Right cardiac atrium (tissue), 5 donors: ENCODE results near the gene TMEM178A. TPM values are rescaled to one million over a fixed set of nuclear protein-coding genes. Genes with fewer than 3 reads are reported as not detected.

Experiments
- ATAC-seq, 2 donors: fragments of 200-7000 bp; cut with Tn5 transposase; one replicate each; pipeline versions ENCODE4 v1.8.0 to v1.9.1; 2020; ENCODE audit warnings: moderate library complexity in 2 of 2, mild to moderate bottlenecking in 1 of 2
- DNase-seq, 3 donors: peaks; one replicate each; pipeline ENCODE4 v3.0.0-alpha.2; 2020
- H3K27ac ChIP-seq: one replicate; pipeline ENCODE4 v1.5.1; 2013; ENCODE audit warnings: mild to moderate bottlenecking, low read length, control low read depth, moderate library complexity
- H3K27me3 ChIP-seq: one replicate; pipeline ENCODE4 v1.6.1; 2013; ENCODE audit not compliant: control insufficient read depth, insufficient read depth
- H3K4me1 ChIP-seq: one replicate; pipeline ENCODE4 v1.6.1; 2013; ENCODE audit warnings: low read length; ENCODE audit not compliant: control insufficient read depth, insufficient read depth
- H3K4me3 ChIP-seq: one replicate; pipeline ENCODE4 v1.5.1; 2013; ENCODE audit warnings: low read length, control low read depth
- H3K9me3 ChIP-seq: one replicate; pipeline ENCODE4 v1.6.1; 2013; ENCODE audit warnings: low read length; ENCODE audit not compliant: control insufficient read depth
- WGBS: extraction: QIAGEN DNeasy Blood & Tissue Kit; methylation state at CpG from one replicate; pipeline ENCODE4 v1.1.7; 2013; 5-methylcytosine and 5-hydroxymethylcytosine counted together
- intact Hi-C, 4 donors: fragments of 100-400 bp; cut with DNase I; formaldehyde crosslinking; loops; one replicate each; pipeline versions ENCODE4 v1.11.0 to v1.14.0; 2022 to 2023
- polyA plus RNA-seq: library from polyadenylated mRNA; stranded (reverse); fragments of 200-250 nt; gene quantifications from one replicate; pipeline ENCODE4 v1.2.3, GENCODE V29; 2013
- total RNA-seq, 4 donors: library from RNA; stranded (reverse); fragmentation: NEBNext Ultra II Directional; extraction: Animal tissue kit (Norgen Biotek cat#: 25700); gene quantifications; one replicate each; pipeline ENCODE4 v1.2.1, GENCODE V29; 2021
- donor health status: healthy with polysubstance abuse.
- donor health status: DM: no; HTN: yes; CAD: no.
- donor health status: DM: no; HTN: no; CAD: no.
- donor health status: DM: no; HTN: yes; CAD: no; lungs with severe emphysema.
- donor health status: DM: yes; HTN: yes; CAD: no.

The TMEM178A gene
- total and polyA plus RNA-seq, 5 donors, result 2.1 to 6.0 (median 4.5) TPM

DNA sequence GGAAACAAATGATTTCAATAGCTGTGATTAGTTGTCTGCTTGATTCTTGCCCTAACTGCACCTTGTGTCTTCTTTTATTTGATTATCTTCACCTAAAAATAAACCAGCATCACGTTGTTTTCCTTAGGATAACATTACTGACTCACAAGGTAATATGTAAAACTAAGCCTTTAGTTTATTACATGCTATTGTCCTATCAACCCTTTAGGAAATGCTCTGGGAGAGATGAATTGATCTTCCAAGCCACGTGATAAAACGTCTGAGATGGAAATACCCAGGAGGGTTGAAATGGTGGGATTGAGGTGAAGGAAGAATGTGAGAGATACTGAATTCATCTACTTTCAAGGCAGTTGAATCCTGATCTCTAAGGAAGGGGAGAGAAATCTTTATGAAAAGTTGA, 34.5 kb upstream of the TMEM178A start:
- Histone ChIP-seq H3K9me3 (no peaks in the 10 kb centered on the region), H3K27me3 (no peaks in the 10 kb centered on the region), H3K4me3 (no peak overlapping the region), H3K4me1 (no peaks in the 10 kb centered on the region), H3K27ac (no peak overlapping the region)
- DNase-seq, result no peak
- intact Hi-C loops, result no loop called here
- 57% methylated on average over 3 of the region's 3 CpGs for WGBS
- no peak for ATAC-seq

GRCh38 chr2:39631718-39632117, 34.0 kb upstream of the TMEM178A start:
- DNase-seq (peak in 2 of 3 donors; percentile 24 to 36), ATAC-seq (peak; percentile 71 to 86)
- 20% methylated on average over 3 of the region's 3 CpGs for WGBS
- H3K4me1 ChIP-seq, result no peaks in the 10 kb centered on the region
- H3K27me3 ChIP-seq, result no peaks in the 10 kb centered on the region
- intact Hi-C loops, result no loop called here
- no peaks in the 10 kb centered on the region for H3K9me3 ChIP-seq
- H3K27ac ChIP-seq, result no peak overlapping the region
- no peak overlapping the region for H3K4me3 ChIP-seq

GRCh38 chr2:39632876-39633275, 32.8 kb upstream of the TMEM178A start:
- Histone ChIP-seq H3K4me3 (no peak overlapping the region), H3K9me3 (no peaks in the 10 kb centered on the region), H3K27me3 (no peaks in the 10 kb centered on the region), H3K4me1 (no peaks in the 10 kb centered on the region), H3K27ac (no peak overlapping the region)
- intact Hi-C loops, result no loop called here
- WGBS, result 87% methylated on average over 4 of the region's 4 CpGs
- ATAC-seq (no peak), DNase-seq (no peak)

DNA sequence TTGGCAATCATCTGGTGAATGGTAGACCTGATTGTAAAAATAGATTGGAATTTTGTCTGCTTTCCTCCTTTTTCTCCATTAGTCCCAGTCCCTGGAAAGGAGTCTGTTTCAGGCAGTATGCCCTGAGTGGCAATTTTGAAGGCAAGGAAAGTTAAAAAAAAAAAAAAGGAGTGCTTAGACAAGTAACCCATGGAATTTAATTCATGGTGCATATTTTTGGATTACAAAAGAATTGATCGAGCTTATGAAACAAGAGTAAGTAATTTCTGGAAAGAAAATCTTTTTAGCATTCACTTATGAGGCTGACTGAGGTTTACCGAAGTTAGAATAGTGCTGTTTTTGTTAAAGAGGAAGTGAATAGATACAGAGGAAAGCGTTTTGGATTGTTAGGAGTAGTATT, 29.4 kb upstream of the TMEM178A start:
- WGBS, result 88% methylated on average over 3 of the region's 3 CpGs
- ATAC-seq, result no peak
- DNase-seq, result no peak

DNA sequence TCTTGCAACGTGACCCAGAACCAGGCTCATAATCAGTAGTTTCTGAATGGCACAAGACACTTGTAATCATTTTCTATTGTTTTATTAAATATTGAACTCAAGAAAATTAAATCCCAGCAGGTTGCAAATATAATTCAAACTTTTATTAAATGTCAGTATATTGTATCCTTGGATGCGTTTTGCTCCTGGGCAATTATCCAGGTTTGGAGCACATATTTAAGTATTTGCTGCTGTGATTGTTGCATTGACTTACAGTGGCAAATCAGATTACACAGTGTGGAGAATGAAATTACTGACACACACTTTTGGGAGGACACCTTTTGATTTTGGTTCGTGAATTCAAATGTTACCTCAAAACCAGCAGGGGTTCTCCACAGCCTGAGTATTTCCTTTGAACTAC, 27.1 kb upstream of the TMEM178A start:
- no peaks in the 10 kb centered on the region for H3K27me3 ChIP-seq
- H3K4me3 ChIP-seq, result no peak overlapping the region
- no peak overlapping the region for H3K27ac ChIP-seq
- ATAC-seq, result no peak
- no peak for DNase-seq
- no peaks in the 10 kb centered on the region for H3K9me3 ChIP-seq
- intact Hi-C loops, result no loop called here
- WGBS, result 75% methylated on average over 3 of the region's 3 CpGs
- peaks cover 5% of the 10 kb centered on the region for H3K4me1 ChIP-seq

More for the DNA sequence above, 29.4 kb upstream of the TMEM178A start:
- no peaks in the 10 kb centered on the region for H3K9me3 ChIP-seq
- H3K4me1 ChIP-seq, result peaks cover 3% of the 10 kb centered on the region
- intact Hi-C loops, result no loop called here
- no peak overlapping the region for H3K4me3 ChIP-seq
- no peaks in the 10 kb centered on the region for H3K27me3 ChIP-seq
- no peak overlapping the region for H3K27ac ChIP-seq

DNA sequence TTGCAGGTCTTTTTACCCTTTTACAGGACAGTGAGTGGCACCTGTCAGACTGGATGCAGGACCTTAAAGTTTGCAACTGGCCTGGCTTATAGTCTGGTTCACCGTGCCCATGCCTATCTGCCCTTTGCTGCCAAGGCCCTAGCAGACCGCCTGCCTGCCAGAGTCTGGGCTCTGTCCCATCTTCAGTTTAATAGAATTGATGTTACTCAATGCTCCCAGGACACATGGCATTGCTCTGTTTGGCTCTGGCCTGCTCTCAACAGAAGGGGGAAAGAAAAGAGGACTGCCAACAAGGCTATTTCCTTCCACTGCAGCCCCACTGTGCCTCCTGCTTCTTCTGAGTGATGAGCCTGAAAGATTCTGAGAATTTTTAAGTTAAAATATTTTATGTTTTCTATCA, 25.6 kb upstream of the TMEM178A start:
- peak; percentile 65 to 83 for ATAC-seq
- intact Hi-C loops, result no loop called here
- Histone ChIP-seq H3K27me3 (no peaks in the 10 kb centered on the region), H3K4me3 (no peak overlapping the region), H3K27ac (peak overlapping the region; percentile 15), H3K4me1 (peaks cover 5% of the 10 kb centered on the region), H3K9me3 (no peaks in the 10 kb centered on the region)
- WGBS, result 67% methylated on average over 2 of the region's 2 CpGs
- peak; percentile 23 to 62 (median 46) for DNase-seq

- Histone ChIP-seq H3K27me3 (no peaks in the 10 kb centered on the region), H3K4me3 (no peak overlapping the region), H3K27ac (no peak overlapping the region), H3K4me1 (peaks cover 5% of the 10 kb centered on the region), H3K9me3 (no peaks in the 10 kb centered on the region)
- WGBS, result 90% methylated on average over 2 of the region's 2 CpGs
- intact Hi-C loops, result no loop called here
- DNase-seq (no peak), ATAC-seq (no peak)
These were observed 25.0 kb upstream of the TMEM178A start for GRCh38 chr2:39640681-39641080.

DNA sequence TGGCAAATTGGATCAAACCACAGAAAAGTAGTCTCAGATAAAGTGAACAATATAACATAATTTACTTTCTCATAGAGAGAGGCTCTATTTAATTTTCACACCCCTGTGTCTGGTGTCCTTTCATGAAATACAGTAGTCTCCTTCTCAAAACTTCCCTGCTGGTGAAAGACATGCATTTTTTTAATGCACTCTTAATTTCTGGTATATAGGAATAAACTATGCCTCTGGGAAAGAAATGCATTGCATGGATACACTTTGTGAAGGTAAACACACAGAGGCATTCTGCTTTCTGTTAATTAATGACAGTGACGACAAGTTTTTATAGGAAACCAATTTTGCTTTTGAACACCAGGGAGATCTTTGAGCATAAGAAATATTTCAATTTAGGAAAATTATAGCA, 24.1 kb upstream of the TMEM178A start:
- Histone ChIP-seq H3K27ac (no peak overlapping the region), H3K27me3 (no peaks in the 10 kb centered on the region), H3K9me3 (no peaks in the 10 kb centered on the region), H3K4me1 (peaks cover 5% of the 10 kb centered on the region), H3K4me3 (no peak overlapping the region)
- intact Hi-C loops, result no loop called here
- DNase-seq (no peak), ATAC-seq (no peak)
- WGBS, result 93% methylated on average over 1 of the region's 1 CpG

- H3K4me1 ChIP-seq, result peaks cover 5% of the 10 kb centered on the region
- no peak overlapping the region for H3K4me3 ChIP-seq
- intact Hi-C loops, result no loop called here
- peak; percentile 81 to 90 for ATAC-seq
- no peak overlapping the region for H3K27ac ChIP-seq
- no peaks in the 10 kb centered on the region for H3K9me3 ChIP-seq
- 26% methylated on average over 6 of the region's 6 CpGs for WGBS
- peak in 1 of 3 donors; percentile 32 for DNase-seq
- H3K27me3 ChIP-seq, result no peaks in the 10 kb centered on the region
These were observed 23.5 kb upstream of the TMEM178A start for GRCh38 chr2:39642051-39642718.

- Histone ChIP-seq H3K27ac (no peak overlapping the region), H3K4me3 (no peak overlapping the region), H3K9me3 (no peaks in the 10 kb centered on the region), H3K4me1 (peaks cover 2% of the 10 kb centered on the region), H3K27me3 (no peaks in the 10 kb centered on the region)
- 94% methylated on average over 2 of the region's 2 CpGs for WGBS
- ATAC-seq, result no peak
- intact Hi-C loops, result no loop called here
- no peak for DNase-seq
These were observed 19.9 kb upstream of the TMEM178A start for GRCh38 chr2:39645826-39646225.

GRCh38 chr2:39646267-39646666, 19.4 kb upstream of the TMEM178A start:
- no peak overlapping the region for H3K27ac ChIP-seq
- H3K27me3 ChIP-seq, result no peaks in the 10 kb centered on the region
- peaks cover 2% of the 10 kb centered on the region for H3K4me1 ChIP-seq
- WGBS, result 100% methylated on average over 1 of the region's 1 CpG
- intact Hi-C loops, result no loop called here
- no peak overlapping the region for H3K4me3 ChIP-seq
- H3K9me3 ChIP-seq, result no peaks in the 10 kb centered on the region
- ATAC-seq (no peak), DNase-seq (no peak)
